Neural crest cell (in vitro differentiated cells): ENCODE measurements around the gene WDR74. TPM values are rescaled to one million over a fixed set of nuclear protein-coding genes. Genes with fewer than 3 reads are reported as not detected.

Experiments
- DNase-seq: peaks from one replicate; pipeline ENCODE4 v3.0.0; 2021; ENCODE audit warnings: low read depth, mixed read lengths, low spot score
- H3K27ac Mint-ChIP-seq: one replicate; pipeline ENCODE4 v1.8.0; 2021; ENCODE audit warnings: mild to moderate bottlenecking, mixed read lengths; ENCODE audit not compliant: unreplicated experiment
- H3K27me3 Mint-ChIP-seq: 2 replicates; pipeline ENCODE4 v1.8.0; 2021; ENCODE audit warnings: low read depth, mild to moderate bottlenecking, mixed read lengths
- H3K36me3 Mint-ChIP-seq: 2 replicates; pipeline ENCODE4 v1.8.0; 2021; ENCODE audit warnings: low read depth, mild to moderate bottlenecking, mixed read lengths
- H3K4me1 Mint-ChIP-seq: 2 replicates; pipeline ENCODE4 v1.8.0; 2021; ENCODE audit warnings: mixed read lengths
- H3K4me3 Mint-ChIP-seq: one replicate; pipeline ENCODE4 v1.8.0; 2021; ENCODE audit warnings: mild to moderate bottlenecking, mixed read lengths
- H3K9me3 Mint-ChIP-seq: 2 replicates; pipeline ENCODE4 v1.8.0; 2021; ENCODE audit warnings: mixed read lengths
- CTCF ChIP-seq: fragments of 200-600 bp; sonication (generic); conservative IDR thresholded peaks from 2 replicates; pipeline ENCODE4 v1.5.0; 2021; ENCODE audit warnings: antibody characterized with exemption, mild to moderate bottlenecking
- total RNA-seq: library from RNA; stranded (reverse); gene quantifications from 2 replicates; pipeline ENCODE4 v1.2.1, GENCODE V29; 2021

WDR74 gene
- total RNA-seq, 1 donor from 2014 or later, result 62.1 TPM

- no peaks in the 10 kb centered on the region for H3K4me1 Mint-ChIP-seq
- no peak for TF ChIP-seq CTCF
- peak overlapping the region; percentile 71 for H3K27ac Mint-ChIP-seq
- no peaks in the 10 kb centered on the region for H3K9me3 Mint-ChIP-seq
- no peak overlapping the region for H3K4me3 Mint-ChIP-seq
- H3K27me3 Mint-ChIP-seq, result no peaks in the 10 kb centered on the region
- DNase-seq, result no peak
- peaks cover 11% of the 10 kb centered on the region for H3K36me3 Mint-ChIP-seq
Measured at GRCh38 chr11:62823677-62824076, 15.7 kb downstream of the WDR74 start.

GRCh38 chr11:62817129-62817528 lies 22.3 kb downstream of the WDR74 start:
- no peaks in the 10 kb centered on the region for H3K9me3 Mint-ChIP-seq
- DNase-seq, result no peak
- no peak for TF ChIP-seq CTCF
- H3K4me1 Mint-ChIP-seq, result no peaks in the 10 kb centered on the region
- no peak overlapping the region for H3K4me3 Mint-ChIP-seq
- no peak overlapping the region for H3K27ac Mint-ChIP-seq
- H3K27me3 Mint-ChIP-seq, result no peaks in the 10 kb centered on the region
- no peaks in the 10 kb centered on the region for H3K36me3 Mint-ChIP-seq

DNA sequence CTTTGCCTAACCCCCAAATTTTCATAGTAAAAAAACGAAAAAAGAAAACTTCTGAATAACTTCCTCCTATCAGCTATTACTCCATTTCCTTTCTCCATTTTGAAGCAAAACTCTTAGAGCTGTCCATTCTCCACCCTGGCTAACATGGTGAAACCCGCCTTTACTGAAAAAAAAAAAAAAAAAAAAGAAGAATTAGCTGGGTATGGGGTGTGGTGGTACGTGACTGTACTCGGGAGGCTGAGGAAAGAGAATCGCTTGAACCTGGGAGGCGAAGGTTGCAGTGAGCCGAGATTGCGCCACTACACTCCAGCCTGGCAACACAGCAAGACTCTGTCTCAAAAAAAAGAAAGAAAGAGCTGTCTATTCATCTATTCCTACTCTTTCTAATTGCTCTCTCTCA lies 22.8 kb downstream of the WDR74 start:
- H3K4me1 Mint-ChIP-seq, result no peaks in the 10 kb centered on the region
- TF ChIP-seq CTCF, result no peak

DNA sequence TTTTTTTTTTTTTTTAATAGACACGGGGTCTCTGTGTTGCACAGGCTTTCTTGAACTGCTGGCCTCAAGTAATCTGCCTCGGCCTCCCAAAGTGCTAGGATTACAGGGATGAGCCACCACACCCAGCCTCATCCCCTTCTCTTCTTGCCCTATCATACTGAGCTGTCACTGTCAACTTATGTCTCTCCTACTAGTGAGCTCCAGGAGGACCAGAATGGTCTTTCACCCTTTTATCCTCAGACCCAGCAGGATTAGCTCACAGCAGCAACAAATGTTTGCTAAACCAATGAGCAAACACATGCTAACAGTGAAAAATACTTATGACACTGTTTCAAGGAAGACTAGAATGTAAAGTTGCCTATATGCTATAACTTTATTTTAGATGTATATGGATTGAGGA lies 27.7 kb downstream of the WDR74 start:
- Mint-ChIP-seq H3K4me1 (peaks cover under 1% of the 10 kb centered on the region), H3K27me3 (no peaks in the 10 kb centered on the region), H3K36me3 (no peaks in the 10 kb centered on the region), H3K27ac (no peak overlapping the region), H3K4me3 (peak overlapping the region; percentile 2), H3K9me3 (no peaks in the 10 kb centered on the region)
- no peak for DNase-seq
- TF ChIP-seq CTCF, result no peak

More for the DNA sequence above, 22.8 kb downstream of the WDR74 start:
- Mint-ChIP-seq H3K36me3 (no peaks in the 10 kb centered on the region), H3K9me3 (no peaks in the 10 kb centered on the region), H3K4me3 (no peak overlapping the region), H3K27me3 (no peaks in the 10 kb centered on the region), H3K27ac (no peak overlapping the region)
- DNase-seq, result no peak

GRCh38 chr11:62810748-62811147 lies 28.6 kb downstream of the WDR74 start:
- Mint-ChIP-seq H3K4me1 (peaks cover 10% of the 10 kb centered on the region), H3K4me3 (no peak overlapping the region), H3K27ac (no peak overlapping the region), H3K9me3 (no peaks in the 10 kb centered on the region), H3K36me3 (no peaks in the 10 kb centered on the region), H3K27me3 (no peaks in the 10 kb centered on the region)
- DNase-seq, result no peak
- TF ChIP-seq CTCF, result no peak
